Pancreas (tissue), 10 donors: Measurements from ENCODE around the gene INHBB. TPM values are rescaled to one million over a fixed set of nuclear protein-coding genes. Genes with fewer than 3 reads are reported as not detected.

Source experiments
- ATAC-seq, 4 donors: fragments of 200-7000 bp; cut with Tn5 transposase; one replicate each; pipeline versions ENCODE4 v1.8.0 to v1.9.1; 2020; ENCODE audit warnings: mild to moderate bottlenecking in 4 of 4, moderate library complexity in 4 of 4
- DNase-seq, 6 donors: peaks; one replicate each; pipeline ENCODE4 v3.0.0-alpha.2; 2020
- FAIRE-seq: peaks from 2 replicates; lab custom pipeline; 2012; peaks lifted over from hg19 to GRCh38; lab: Jason Lieb, UNC
- H3K27ac ChIP-seq, 4 donors: fragments of 200-600 bp; sonication (generic); 1 replicate in 3 of 4; 2 replicates in 1 of 4; pipeline versions ENCODE4 v1.5.0 to v1.8.0; 2020
- H3K27me3 ChIP-seq, 4 donors: fragments of 200-600 bp; one replicate each; pipeline ENCODE4 v1.8.0; 2021
- H3K36me3 ChIP-seq, 3 donors: fragments of 200-600 bp; sonication (generic) in 1 of 3; one replicate each; pipeline versions ENCODE4 v1.5.0 to v1.8.0; 2020 to 2021
- H3K4me1 ChIP-seq, 3 donors: fragments of 200-600 bp; one replicate each; pipeline ENCODE4 v1.8.0; 2021
- H3K4me3 ChIP-seq, 4 donors: fragments of 200-600 bp; sonication (generic) in 2 of 4; one replicate each; pipeline versions ENCODE4 v1.5.0 to v1.8.0; 2020 to 2021
- H3K9me3 ChIP-seq, 4 donors: fragments of 200-600 bp; one replicate each; pipeline ENCODE4 v1.8.0; 2021
- WGBS, 2 donors: extraction: QIAGEN DNeasy Blood & Tissue Kit; methylation state at CpG; one replicate each; pipeline ENCODE4 v1.1.7; 2013; 5-methylcytosine and 5-hydroxymethylcytosine counted together
- intact Hi-C, 3 donors: fragments of 100-400 bp; cut with DNase I; formaldehyde crosslinking; loops; one replicate each; pipeline versions ENCODE4 v1.11.1 to v1.14.2; 2022
- polyA plus RNA-seq, 2 donors: library from polyadenylated mRNA; stranded (reverse); fragments of 200-250 nt; gene quantifications; one replicate each; pipeline ENCODE4 v1.2.3, GENCODE V29; 2013
- total RNA-seq, 6 donors: library from RNA; stranded (reverse); fragmentation: NEBNext Ultra II Directional in 4 of 6; extraction: Animal tissue kit (Norgen Biotek cat#: 25700) in 4 of 6; gene quantifications; one replicate each; pipeline versions ENCODE4 v1.2.1 to v1.2.4, GENCODE V29; 2021 to 2023
- TF ChIP-seq, protein P1 (sequence below), 4 donors: fragments of 200-600 bp; sonication (generic) in 3 of 4; IDR thresholded peaks; one replicate each; pipeline versions ENCODE4 v1.5.0 to v1.8.0; 2021; ENCODE audit warnings: antibody characterized with exemption in 4 of 4
- donor health status: healthy with polysubstance abuse.
- donor health status: DM: no; HTN: no; CAD: no; lungs with moderate emphysema.
- donor health status: DM: no; HTN: no; CAD: no.
- donor health status: control.
- donor health status: control.
- donor health status: Bipolar disorder and iron deficiency.
- donor health status: DM: yes; HTN: yes; CAD: no.
- donor health status: DM: no; HTN: no; CAD: no.
- donor health status: DM: no; HTN: no; CAD: no.
- donor health status: DM: yes; HTN: yes; CAD: no.

Gene INHBB
- total and polyA plus RNA-seq, 8 donors: 0.59 to 5.1 (median 2.5) TPM

DNA sequence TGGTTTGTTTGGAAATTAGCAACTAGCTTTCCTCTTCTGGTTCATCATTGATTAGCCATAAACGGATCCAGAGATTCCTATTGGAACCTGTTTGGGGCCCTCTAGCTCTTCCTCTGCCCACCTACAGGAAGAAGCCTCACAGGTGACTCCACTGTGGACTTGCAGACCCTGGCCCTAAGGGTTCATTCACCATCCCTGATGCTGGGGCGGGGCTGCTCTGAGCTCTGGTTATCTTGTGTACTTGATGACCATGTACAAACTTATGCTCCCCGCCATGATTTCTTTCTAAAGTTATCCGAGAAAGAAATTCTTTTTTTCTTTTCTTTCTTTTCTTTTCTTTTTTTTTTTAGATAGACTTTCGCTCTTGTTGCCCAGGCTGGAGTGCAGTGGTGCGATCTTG, 33.9 kb upstream of the INHBB start:
- H3K27me3 ChIP-seq: no peaks in the 10 kb centered on the region
- intact Hi-C loops: loop anchor here in 1 of 3 donors (10.0 kb wide), 1 partner anchor 363 kb away; no protein-coding TSS in a partner anchor
- H3K36me3 ChIP-seq: no peaks in the 10 kb centered on the region
- no peak overlapping the region for H3K4me3 ChIP-seq
- TF ChIP-seq, protein P1, sequence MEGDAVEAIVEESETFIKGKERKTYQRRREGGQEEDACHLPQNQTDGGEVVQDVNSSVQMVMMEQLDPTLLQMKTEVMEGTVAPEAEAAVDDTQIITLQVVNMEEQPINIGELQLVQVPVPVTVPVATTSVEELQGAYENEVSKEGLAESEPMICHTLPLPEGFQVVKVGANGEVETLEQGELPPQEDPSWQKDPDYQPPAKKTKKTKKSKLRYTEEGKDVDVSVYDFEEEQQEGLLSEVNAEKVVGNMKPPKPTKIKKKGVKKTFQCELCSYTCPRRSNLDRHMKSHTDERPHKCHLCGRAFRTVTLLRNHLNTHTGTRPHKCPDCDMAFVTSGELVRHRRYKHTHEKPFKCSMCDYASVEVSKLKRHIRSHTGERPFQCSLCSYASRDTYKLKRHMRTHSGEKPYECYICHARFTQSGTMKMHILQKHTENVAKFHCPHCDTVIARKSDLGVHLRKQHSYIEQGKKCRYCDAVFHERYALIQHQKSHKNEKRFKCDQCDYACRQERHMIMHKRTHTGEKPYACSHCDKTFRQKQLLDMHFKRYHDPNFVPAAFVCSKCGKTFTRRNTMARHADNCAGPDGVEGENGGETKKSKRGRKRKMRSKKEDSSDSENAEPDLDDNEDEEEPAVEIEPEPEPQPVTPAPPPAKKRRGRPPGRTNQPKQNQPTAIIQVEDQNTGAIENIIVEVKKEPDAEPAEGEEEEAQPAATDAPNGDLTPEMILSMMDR (IDR thresholded peaks at IDR 0.05): no peak
- H3K9me3 ChIP-seq: no peaks in the 10 kb centered on the region
- FAIRE-seq: no peak
- no peak for DNase-seq
- WGBS, 2 donors: 78 to 88% methylated on average over 6 of the region's 6 CpGs
- no peak overlapping the region for H3K27ac ChIP-seq
- H3K4me1 ChIP-seq: peaks cover 3 to 7% (median 5%) of the 10 kb centered on the region in 3 donors
- no peak for ATAC-seq

DNA sequence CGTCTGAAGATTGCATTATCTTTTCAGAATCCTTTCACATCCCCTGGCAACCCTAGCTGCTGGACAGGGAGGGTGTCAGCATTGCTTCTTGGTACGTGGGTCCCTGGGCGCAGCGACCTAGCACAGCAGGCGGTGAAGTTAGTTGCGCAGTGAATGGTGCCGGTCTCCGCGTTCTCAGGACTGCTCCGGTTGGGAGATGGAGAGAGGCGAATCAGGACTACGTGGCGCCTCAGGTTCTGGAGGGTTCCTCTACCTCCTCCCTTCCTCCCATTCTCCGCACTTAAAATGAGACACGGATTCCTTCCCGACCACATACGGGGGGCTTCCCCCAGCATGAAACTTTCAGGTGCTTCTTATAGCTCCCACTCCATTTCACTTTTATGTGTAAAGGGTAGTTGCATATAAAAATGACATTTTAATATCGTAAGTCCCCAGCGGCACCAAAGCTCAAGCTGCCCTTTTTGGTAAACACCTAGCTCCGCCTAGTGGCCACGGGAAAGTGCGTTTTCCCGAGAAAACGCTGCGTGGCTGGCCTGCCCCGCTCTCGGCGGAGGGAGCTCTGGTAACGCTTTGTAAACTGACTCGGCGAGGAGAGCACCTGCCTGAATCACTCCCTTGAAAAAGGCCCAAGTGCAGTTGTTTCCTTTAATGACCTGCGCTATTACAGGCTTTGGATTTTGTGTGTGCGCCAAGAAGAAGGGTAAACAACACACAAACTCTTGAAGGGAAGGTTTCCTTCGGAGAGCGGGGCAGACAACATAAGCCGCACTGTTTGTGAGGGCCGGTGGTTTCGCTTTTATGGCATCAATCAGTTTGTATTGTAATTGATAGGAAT, 32.9 kb upstream of the INHBB start:
- peak overlapping the region in 2 of 4 donors; percentile 36 to 43 for H3K4me3 ChIP-seq
- FAIRE-seq (no peak), ATAC-seq (peak; percentile 91 to 96 (median 94)), DNase-seq (peak; percentile 78 to 92 (median 86))
- H3K4me1 ChIP-seq: peaks cover 3 to 7% (median 5%) of the 10 kb centered on the region in 3 donors
- TF ChIP-seq, protein P1 (IDR thresholded peaks at IDR 0.05): peak; percentile 75 to 86 (median 80)
- H3K27me3 ChIP-seq: no peaks in the 10 kb centered on the region
- H3K27ac ChIP-seq: peak overlapping the region in 3 of 4 donors; percentile 8 to 31 (median 31)
- H3K9me3 ChIP-seq: no peaks in the 10 kb centered on the region
- H3K36me3 ChIP-seq: no peaks in the 10 kb centered on the region
- intact Hi-C loops: loop anchor here in 1 of 3 donors (10.0 kb wide), 1 partner anchor 362 kb away; no protein-coding TSS in a partner anchor
- 1% methylated on average over 38 of the region's 38 CpGs for WGBS, 2 donors

DNA sequence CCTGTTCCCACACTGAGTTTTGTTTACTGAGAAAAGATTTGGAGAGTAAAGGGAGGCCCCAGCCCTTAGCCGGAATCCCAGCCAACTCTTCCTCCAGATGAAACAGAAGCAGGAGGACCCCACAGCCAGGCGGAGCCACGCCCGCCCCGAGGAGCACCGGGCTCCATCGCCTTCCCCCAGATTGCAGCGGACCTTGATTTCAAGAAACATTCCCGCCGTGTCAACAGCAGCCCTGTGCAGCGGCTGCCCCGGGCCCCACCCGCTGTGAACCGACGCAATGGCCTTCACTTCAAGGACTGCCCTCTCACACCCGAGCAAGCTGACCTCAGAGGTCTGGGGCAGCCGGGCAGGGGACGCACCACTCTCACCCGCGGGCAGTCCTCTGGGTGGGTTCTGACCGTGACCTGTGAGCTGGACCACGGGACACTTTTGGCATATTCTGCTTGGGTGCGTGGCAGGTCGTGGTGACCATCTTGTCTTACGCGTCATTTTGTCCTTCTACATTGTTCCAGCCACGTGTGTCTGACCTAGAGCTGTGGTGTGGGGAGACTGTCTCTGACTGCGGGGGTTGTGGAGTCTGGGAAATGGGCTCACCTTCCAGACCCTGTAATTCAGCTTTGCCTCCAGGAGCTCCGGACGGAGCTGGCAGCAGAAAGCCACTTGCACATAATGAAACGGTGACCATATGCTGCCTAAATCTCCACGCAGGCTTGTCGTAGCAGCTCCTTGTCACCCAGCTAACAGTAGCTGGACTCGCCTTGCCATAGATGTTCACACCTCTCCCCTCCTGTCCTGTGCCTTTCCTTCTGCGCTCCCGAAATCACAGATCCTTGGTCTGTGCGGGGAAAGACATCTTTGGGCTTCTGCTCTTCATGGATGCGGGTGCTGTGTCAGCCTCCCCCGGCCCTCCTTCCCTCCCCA, 32.0 kb upstream of the INHBB start:
- 48 to 49% methylated on average over 39 of the region's 39 CpGs for WGBS, 2 donors
- Histone ChIP-seq H3K4me1 (peaks cover 3 to 7% (median 5%) of the 10 kb centered on the region in 3 donors), H3K36me3 (no peaks in the 10 kb centered on the region), H3K27ac (peak overlapping the region in 2 of 4 donors; percentile 31), H3K4me3 (peak overlapping the region in 2 of 4 donors; percentile 36 to 43), H3K9me3 (no peaks in the 10 kb centered on the region), H3K27me3 (no peaks in the 10 kb centered on the region)
- ATAC-seq (peak; percentile 40 to 69 (median 56)), DNase-seq (peak in 4 of 6 donors; percentile 33 to 51 (median 38)), FAIRE-seq (no peak)
- TF ChIP-seq, protein P1 (IDR thresholded peaks at IDR 0.05): no peak
- intact Hi-C loops: loop anchor here in 1 of 3 donors (10.0 kb wide), 1 partner anchor 361 kb away; no protein-coding TSS in a partner anchor

GRCh38 chr2:120314690-120315366, 31.1 kb upstream of the INHBB start:
- no peak overlapping the region for H3K4me3 ChIP-seq
- DNase-seq (no peak), ATAC-seq (no peak), FAIRE-seq (no peak)
- no peaks in the 10 kb centered on the region for H3K27me3 ChIP-seq
- no peak overlapping the region for H3K27ac ChIP-seq
- 87 to 89% methylated on average over 19 of the region's 19 CpGs for WGBS, 2 donors
- TF ChIP-seq, protein P1 (IDR thresholded peaks at IDR 0.05): no peak
- peaks cover 3 to 7% (median 5%) of the 10 kb centered on the region in 3 donors for H3K4me1 ChIP-seq
- H3K9me3 ChIP-seq: no peaks in the 10 kb centered on the region
- H3K36me3 ChIP-seq: no peaks in the 10 kb centered on the region
- intact Hi-C loops: loop anchor here in 1 of 3 donors (10.0 kb wide), 1 partner anchor 360 kb away; no protein-coding TSS in a partner anchor
